Left lung (tissue), 10 donors: Measurements from ENCODE around the gene CKAP5. TPM values are rescaled to one million over a fixed set of nuclear protein-coding genes. Genes with fewer than 3 reads are reported as not detected.
A peak's percentile ranks its signal among the peaks of the same experiment; 100 is the strongest.

ENCODE experiments used
- ATAC-seq: fragments of 200-7000 bp; cut with Tn5 transposase; one replicate; pipeline ENCODE4 v1.9.1; 2020; ENCODE audit warnings: moderate library complexity
- DNase-seq, 4 donors: peaks; one replicate each; pipeline ENCODE4 v3.0.0-alpha.2; 2013 to 2020
- H3K27ac ChIP-seq, 2 donors: fragments of 200-600 bp; sonication (generic) in 1 of 2; one replicate each; pipeline versions ENCODE4 v1.5.0 to v1.8.0; 2020 to 2021
- H3K27me3 ChIP-seq, 2 donors: fragments of 200-600 bp; sonication (generic) in 1 of 2; one replicate each; pipeline versions ENCODE4 v1.5.0 to v1.8.0; 2020 to 2021
- H3K36me3 ChIP-seq, 2 donors: fragments of 200-600 bp; sonication (generic) in 1 of 2; one replicate each; pipeline versions ENCODE4 v1.5.0 to v1.8.0; 2020 to 2021
- H3K4me1 ChIP-seq, 2 donors: fragments of 200-600 bp; one replicate each; pipeline ENCODE4 v1.8.0; 2021
- H3K4me3 ChIP-seq, 2 donors: fragments of 200-600 bp; sonication (generic) in 1 of 2; one replicate each; pipeline versions ENCODE4 v1.5.0 to v1.8.0; 2020 to 2021; ENCODE audit warnings: mild to moderate bottlenecking in 1 of 2
- H3K9me3 ChIP-seq, 2 donors: fragments of 200-600 bp; sonication (generic) in 1 of 2; one replicate each; pipeline versions ENCODE4 v1.5.0 to v1.8.0; 2020 to 2021
- intact Hi-C, 2 donors: fragments of 100-400 bp; cut with DNase I; formaldehyde crosslinking; loops; one replicate each; pipeline versions ENCODE4 v1.11.2 to v1.14.2; 2022
- polyA plus RNA-seq, 6 donors: library from polyadenylated mRNA; unstranded; fragments of 120-200 nt; gene quantifications; one replicate each; pipeline ENCODE4 v1.2.1, GENCODE V29; 2013; ENCODE audit not compliant: insufficient read length in 6 of 6
- total RNA-seq, 2 donors: library from RNA; stranded (reverse); fragmentation: NEBNext Ultra II Directional; extraction: Animal tissue kit (Norgen Biotek cat#: 25700); gene quantifications; one replicate each; pipeline ENCODE4 v1.2.1, GENCODE V29; 2021
- TF ChIP-seq, protein P1 (sequence below), 2 donors: fragments of 200-600 bp; sonication (generic) in 1 of 2; IDR thresholded peaks; one replicate each; pipeline versions ENCODE4 v1.5.0 to v1.8.0; 2021; ENCODE audit warnings: antibody characterized with exemption in 2 of 2
- donor health status: DM: no; HTN: yes; CAD: no.
- donor health status: DM: no; HTN: no; CAD: no.

Gene CKAP5
- total and polyA plus RNA-seq, 8 donors: 58.8 to 130 (median 87.4) TPM

GRCh38 chr11:46769636-46770221, 76.4 kb downstream of the CKAP5 start:
- peaks cover 0 to 90% of the 10 kb centered on the region in 2 donors for H3K36me3 ChIP-seq
- H3K27ac ChIP-seq: no peak overlapping the region
- TF ChIP-seq, protein P1, sequence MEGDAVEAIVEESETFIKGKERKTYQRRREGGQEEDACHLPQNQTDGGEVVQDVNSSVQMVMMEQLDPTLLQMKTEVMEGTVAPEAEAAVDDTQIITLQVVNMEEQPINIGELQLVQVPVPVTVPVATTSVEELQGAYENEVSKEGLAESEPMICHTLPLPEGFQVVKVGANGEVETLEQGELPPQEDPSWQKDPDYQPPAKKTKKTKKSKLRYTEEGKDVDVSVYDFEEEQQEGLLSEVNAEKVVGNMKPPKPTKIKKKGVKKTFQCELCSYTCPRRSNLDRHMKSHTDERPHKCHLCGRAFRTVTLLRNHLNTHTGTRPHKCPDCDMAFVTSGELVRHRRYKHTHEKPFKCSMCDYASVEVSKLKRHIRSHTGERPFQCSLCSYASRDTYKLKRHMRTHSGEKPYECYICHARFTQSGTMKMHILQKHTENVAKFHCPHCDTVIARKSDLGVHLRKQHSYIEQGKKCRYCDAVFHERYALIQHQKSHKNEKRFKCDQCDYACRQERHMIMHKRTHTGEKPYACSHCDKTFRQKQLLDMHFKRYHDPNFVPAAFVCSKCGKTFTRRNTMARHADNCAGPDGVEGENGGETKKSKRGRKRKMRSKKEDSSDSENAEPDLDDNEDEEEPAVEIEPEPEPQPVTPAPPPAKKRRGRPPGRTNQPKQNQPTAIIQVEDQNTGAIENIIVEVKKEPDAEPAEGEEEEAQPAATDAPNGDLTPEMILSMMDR (IDR thresholded peaks at IDR 0.05): no peak
- intact Hi-C loops: no loop called here
- ATAC-seq (peak; percentile 83), DNase-seq (no peak)
- H3K4me1 ChIP-seq: no peaks in the 10 kb centered on the region
- H3K9me3 ChIP-seq: no peaks in the 10 kb centered on the region
- H3K27me3 ChIP-seq: no peaks in the 10 kb centered on the region
- no peak overlapping the region for H3K4me3 ChIP-seq

DNA sequence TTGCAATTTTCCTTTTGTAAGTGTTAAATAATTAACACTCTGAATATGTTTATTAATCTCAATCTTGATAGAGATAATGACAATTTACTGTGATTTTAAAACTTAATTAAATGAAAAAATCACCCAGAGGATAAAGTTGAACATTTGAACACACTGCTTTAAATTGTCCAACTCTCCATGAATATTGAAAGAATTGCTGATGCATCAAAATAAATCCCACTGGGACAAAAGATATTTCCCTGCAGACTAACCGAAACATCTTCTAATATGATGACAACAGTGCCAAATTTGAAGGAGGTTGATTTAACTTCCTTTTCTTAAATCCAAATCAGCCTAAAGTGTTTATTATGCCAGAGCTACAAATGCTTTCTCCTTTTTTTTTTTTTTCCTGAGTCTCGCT, 79.4 kb downstream of the CKAP5 start:
- no peaks in the 10 kb centered on the region for H3K9me3 ChIP-seq
- H3K27me3 ChIP-seq: no peaks in the 10 kb centered on the region
- H3K4me3 ChIP-seq: no peak overlapping the region
- intact Hi-C loops: no loop called here
- no peak for DNase-seq
- no peak overlapping the region for H3K27ac ChIP-seq
- ATAC-seq: no peak
- TF ChIP-seq, protein P1 (IDR thresholded peaks at IDR 0.05): no peak
- H3K36me3 ChIP-seq: peaks cover 0 to 94% of the 10 kb centered on the region in 2 donors
- no peaks in the 10 kb centered on the region for H3K4me1 ChIP-seq

DNA sequence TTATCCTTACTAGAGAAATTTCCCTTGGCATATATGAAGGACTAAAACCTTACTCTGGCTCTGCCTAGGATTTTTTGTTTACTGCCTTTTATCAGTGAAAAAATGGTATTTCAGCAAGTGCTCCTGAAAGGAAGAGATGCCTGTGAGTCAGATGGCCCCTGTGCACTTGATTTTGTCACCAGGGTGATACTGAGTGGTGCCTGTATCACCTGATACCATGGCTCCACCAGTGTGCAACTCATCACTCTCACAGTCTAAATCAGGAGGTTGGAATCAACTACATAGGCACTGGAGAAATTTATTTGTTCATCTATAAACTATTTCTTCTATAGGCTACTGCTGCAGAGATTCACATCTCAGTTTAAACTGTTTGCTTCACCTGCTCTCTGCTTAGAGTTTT, 83.8 kb downstream of the CKAP5 start:
- TF ChIP-seq, protein P1 (IDR thresholded peaks at IDR 0.05): no peak
- no peaks in the 10 kb centered on the region for H3K27me3 ChIP-seq
- H3K9me3 ChIP-seq: no peaks in the 10 kb centered on the region
- peaks cover 0 to 94% of the 10 kb centered on the region in 2 donors for H3K36me3 ChIP-seq
- no peaks in the 10 kb centered on the region for H3K4me1 ChIP-seq
- no peak overlapping the region for H3K27ac ChIP-seq
- intact Hi-C loops: no loop called here
- DNase-seq: no peak
- H3K4me3 ChIP-seq: no peak overlapping the region
- no peak for ATAC-seq

DNA sequence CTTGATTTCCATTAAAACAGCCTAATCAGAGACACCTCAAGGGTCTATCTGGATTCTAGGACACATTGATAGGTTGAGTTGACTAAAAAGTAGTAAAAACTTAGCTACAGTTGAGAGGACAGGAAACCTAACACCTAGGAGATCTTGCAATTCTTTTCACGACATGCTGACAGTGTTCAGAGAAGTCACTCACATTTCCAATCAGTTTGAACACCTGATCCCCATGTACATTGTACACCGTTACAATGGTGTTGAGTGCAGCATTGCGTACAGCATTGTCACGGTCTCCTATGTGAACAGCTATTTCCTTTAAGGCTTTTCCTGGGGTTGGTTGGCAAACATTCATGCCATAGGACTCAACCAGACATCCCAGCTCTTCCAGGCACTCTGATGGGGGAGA, 84.3 kb downstream of the CKAP5 start:
- no peak overlapping the region for H3K27ac ChIP-seq
- no peak for DNase-seq
- H3K9me3 ChIP-seq: no peaks in the 10 kb centered on the region
- intact Hi-C loops: no loop called here
- no peak overlapping the region for H3K4me3 ChIP-seq
- no peaks in the 10 kb centered on the region for H3K4me1 ChIP-seq
- H3K36me3 ChIP-seq: peaks cover 0 to 94% of the 10 kb centered on the region in 2 donors
- no peaks in the 10 kb centered on the region for H3K27me3 ChIP-seq
- TF ChIP-seq, protein P1 (IDR thresholded peaks at IDR 0.05): no peak
- ATAC-seq: no peak

GRCh38 chr11:46760429-46761128, 85.5 kb downstream of the CKAP5 start:
- H3K27me3 ChIP-seq: no peaks in the 10 kb centered on the region
- no peak for ATAC-seq
- H3K36me3 ChIP-seq: peaks cover 0 to 97% of the 10 kb centered on the region in 2 donors
- no peaks in the 10 kb centered on the region for H3K4me1 ChIP-seq
- no peak overlapping the region for H3K4me3 ChIP-seq
- TF ChIP-seq, protein P1 (IDR thresholded peaks at IDR 0.05): no peak
- no peak overlapping the region for H3K27ac ChIP-seq
- intact Hi-C loops: no loop called here
- DNase-seq: no peak
- H3K9me3 ChIP-seq: no peaks in the 10 kb centered on the region
